Effector CD4-positive, alpha-beta T cell (primary cell): Measurements from ENCODE around the gene WDR90.
A peak's percentile ranks its signal among the peaks of the same experiment; 100 is the strongest.
"Not testable (repeated sequence)": the region's sequence is repeated elsewhere in the genome, so short reads cannot be mapped to it uniquely, and the experiment has no call there.

Experiments used
- DNase-seq: peaks from one replicate; pipeline ENCODE4 v3.0.0-alpha.2; 2020

WDR90 gene

DNA sequence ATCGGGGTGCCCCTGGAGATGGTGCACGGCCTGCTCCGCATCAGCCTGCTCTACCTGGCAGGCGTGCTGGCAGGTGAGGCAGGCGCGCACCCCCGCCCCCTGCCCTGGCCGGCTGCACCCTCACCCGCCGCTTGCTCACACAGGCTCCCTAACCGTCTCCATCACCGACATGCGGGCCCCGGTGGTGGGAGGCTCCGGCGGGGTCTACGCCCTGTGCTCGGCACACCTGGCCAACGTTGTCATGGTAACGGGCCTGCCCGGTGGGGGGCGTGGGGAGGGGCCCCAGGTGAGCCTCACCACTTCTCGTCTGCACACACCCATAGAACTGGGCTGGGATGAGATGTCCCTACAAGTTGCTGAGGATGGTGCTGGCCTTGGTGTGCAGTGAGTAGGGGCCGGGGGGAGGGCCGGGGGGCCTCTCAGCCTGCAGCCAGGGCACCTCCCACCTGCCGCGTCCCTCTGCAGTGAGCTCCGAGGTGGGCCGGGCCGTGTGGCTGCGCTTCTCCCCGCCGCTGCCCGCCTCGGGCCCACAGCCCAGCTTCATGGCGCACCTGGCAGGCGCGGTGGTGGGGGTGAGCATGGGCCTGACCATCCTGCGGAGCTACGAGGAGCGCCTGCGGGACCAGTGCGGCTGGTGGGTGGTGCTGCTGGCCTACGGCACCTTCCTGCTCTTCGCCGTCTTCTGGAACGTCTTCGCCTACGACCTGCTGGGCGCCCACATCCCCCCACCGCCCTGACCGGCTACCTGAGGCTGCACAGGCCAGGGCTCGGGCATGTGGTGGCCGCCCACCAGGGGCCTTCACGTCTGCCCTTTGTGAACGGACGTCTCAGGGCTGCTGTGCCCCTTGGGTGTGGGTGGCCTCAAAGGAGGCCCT, 28.4 kb downstream of the WDR90 start:
- DNase-seq, result no peak

DNA sequence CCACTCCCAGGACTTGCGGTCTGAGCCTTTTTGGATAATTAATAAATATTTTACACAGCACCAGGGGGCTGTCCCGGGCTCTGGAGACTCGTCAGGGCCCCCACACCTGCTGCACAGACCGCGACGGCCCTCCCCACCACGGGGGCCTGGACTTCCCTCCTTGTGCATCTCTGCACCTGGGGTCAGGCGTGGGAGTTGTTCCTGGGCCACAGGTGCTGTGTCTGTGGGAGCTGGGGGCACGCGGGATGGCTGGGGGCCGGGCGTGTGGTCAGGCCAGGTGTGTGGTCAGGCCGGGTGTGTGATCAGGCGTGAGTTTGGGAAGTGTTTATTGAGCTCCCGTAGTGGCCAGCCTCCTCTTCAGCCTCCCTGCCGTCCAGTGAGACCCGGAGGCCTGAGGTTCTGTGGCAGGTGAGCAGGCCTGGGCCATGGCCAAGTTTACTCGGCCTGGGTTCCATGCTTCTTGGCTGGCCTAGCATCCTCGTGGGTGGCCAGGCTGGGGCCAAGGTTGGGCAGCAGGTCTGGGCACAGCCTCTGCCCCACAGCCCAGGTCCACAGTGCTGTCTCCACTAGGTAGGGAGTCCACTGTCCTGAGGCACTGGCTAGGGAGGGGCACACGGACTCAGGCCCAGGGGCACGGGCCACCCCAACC, 29.2 kb downstream of the WDR90 start:
- DNase-seq, result no peak

DNA sequence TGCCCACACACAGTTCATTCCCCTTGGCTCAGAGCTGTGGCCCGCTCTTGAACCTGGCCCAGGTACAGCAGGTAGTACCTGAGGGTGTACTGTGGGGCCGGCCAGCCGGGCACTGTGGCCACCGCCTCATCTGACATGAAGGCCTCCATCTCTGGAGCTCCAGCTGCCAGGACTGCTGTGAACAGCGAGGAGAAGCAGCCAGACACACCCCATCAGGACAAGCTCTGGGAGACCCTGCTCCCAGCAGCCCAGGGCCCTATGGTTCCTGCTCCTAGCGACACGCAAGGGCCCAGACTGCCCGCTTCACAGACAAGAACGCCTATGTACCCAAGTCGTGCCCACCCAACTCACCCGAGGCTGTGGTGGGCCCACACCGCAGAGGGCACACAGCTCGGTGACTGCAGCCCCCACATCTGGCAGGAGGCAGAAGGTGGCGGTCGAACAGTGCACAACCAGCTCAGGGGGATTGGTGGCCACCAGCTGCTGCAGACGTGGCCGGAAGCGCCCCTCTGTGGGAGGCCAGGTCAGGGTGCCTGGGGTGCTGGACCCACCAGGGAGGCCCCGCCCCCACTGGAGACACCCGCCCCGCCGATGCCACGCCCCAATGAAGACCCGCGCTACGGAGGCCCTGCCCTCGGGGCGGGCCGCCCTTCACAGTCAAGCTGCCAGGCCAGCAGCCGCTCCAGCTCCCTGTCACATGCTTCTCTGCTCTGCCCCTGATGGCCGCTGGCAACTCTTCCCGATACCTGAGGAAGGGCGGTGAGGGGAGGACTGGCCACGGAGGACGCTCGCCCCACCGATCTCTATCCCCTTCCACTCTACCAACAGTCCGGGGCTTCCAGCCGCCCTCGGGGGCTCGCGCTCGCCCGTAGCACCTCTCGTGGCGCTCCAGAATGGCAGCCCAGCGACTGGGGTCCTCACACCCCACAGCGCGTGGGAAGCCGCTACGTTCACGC, 30.0 kb downstream of the WDR90 start:
- peak; percentile 35 for DNase-seq

DNA sequence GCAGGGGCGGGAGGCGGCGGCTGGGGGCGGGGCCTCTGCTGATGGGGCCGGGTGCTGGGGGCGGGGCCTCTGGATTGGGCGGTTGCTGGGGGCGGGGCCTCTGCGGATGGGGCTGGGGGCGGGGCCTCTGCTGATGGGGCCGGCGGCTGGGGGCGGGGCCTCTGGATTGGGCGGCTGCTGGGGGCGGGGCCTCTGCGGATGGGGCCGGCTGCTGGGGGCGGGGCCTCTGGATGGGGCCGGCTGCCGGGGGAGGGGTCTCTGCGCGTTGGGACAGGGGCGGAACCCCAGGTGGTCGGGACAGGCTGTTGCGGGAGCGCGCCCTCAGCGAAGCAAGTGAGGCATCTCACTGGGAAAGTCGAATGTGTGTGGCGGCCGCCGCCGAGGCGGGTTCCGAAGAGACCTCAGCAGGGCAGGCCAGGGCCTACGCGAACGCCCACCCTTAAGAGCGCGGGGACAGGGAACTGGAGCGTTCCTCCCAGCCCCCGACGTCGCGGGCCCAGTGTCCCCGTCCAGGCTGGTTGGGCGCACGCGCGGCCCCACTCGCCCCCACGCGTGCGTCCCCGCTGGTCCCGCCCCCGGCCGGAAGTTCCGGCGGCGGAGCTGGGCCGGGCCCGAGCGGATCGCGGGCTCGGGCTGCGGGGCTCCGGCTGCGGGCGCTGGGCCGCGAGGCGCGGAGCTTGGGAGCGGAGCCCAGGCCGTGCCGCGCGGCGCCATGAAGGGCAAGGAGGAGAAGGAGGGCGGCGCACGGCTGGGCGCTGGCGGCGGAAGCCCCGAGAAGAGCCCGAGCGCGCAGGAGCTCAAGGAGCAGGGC, 30.9 kb downstream of the WDR90 start, which contains the start of gene STUB1:
Gene STUB1 (plus strand): TSS at position 597 of the 811 bp plus-strand sequence. CDS start 116 bp downstream, at position 713.
- peak; percentile 84 for DNase-seq

DNA sequence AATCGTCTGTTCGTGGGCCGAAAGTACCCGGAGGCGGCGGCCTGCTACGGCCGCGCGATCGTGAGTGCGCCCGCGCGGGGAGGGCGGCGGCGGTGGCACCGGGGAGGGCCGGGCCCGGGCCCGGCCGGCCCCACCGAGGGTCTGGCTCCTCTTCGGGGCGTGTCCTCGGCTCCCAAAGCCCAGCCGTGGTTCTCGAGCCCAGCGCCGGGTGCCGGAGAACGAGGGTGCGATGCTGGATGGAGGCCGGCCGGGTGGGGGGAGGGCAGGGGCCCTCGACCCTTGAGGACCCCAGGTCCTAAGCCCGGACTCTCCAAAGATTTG, 31.4 kb downstream of the WDR90 start:
- DNase-seq, result no peak

DNA sequence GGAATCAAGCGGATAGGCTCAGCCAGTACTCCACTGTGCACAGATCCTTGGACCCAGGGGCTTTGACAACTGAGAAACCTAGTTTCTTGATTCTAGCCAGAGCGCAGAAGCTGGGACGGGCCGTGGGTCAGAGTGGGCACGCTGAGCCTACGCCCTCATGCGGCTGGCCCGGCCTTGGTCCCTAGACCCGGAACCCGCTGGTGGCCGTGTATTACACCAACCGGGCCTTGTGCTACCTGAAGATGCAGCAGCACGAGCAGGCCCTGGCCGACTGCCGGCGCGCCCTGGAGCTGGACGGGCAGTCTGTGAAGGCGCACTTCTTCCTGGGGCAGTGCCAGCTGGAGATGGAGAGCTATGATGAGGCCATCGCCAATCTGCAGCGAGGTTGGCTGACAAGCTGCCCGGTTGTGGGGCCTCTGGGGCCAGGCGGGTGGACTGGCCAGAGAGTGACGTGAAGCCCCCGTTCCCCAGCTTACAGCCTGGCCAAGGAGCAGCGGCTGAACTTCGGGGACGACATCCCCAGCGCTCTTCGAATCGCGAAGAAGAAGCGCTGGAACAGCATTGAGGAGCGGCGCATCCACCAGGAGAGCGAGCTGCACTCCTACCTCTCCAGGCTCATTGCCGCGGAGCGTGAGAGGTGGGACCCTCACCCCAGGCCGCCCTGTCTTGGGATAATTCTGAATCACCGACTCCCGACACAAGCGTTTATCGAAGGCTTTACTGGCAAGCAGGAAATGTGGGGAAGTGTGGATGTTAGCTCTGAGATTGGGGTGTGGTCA, 32.0 kb downstream of the WDR90 start:
- DNase-seq, result no peak

DNA sequence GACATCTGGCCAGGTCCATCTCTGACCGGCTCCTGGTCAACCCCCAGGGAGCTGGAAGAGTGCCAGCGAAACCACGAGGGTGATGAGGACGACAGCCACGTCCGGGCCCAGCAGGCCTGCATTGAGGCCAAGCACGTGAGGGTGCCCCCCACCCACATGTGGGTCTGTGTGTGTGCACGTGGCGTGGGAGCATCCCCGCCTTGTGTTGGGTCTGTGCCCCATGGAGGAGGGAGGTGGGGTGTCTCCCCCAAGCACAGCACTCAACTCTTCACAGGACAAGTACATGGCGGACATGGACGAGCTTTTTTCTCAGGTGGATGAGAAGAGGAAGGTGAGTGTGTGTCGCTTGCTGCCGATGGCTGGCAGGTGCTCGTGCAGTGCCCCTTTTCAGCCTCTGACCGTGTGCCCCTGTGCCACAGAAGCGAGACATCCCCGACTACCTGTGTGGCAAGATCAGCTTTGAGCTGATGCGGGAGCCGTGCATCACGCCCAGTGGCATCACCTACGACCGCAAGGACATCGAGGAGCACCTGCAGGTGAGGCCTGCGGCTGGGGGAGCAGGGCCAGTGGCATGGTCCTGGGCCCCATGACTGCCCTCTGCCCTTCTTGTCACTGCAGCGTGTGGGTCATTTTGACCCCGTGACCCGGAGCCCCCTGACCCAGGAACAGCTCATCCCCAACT, 32.7 kb downstream of the WDR90 start:
- DNase-seq, result no peak

DNA sequence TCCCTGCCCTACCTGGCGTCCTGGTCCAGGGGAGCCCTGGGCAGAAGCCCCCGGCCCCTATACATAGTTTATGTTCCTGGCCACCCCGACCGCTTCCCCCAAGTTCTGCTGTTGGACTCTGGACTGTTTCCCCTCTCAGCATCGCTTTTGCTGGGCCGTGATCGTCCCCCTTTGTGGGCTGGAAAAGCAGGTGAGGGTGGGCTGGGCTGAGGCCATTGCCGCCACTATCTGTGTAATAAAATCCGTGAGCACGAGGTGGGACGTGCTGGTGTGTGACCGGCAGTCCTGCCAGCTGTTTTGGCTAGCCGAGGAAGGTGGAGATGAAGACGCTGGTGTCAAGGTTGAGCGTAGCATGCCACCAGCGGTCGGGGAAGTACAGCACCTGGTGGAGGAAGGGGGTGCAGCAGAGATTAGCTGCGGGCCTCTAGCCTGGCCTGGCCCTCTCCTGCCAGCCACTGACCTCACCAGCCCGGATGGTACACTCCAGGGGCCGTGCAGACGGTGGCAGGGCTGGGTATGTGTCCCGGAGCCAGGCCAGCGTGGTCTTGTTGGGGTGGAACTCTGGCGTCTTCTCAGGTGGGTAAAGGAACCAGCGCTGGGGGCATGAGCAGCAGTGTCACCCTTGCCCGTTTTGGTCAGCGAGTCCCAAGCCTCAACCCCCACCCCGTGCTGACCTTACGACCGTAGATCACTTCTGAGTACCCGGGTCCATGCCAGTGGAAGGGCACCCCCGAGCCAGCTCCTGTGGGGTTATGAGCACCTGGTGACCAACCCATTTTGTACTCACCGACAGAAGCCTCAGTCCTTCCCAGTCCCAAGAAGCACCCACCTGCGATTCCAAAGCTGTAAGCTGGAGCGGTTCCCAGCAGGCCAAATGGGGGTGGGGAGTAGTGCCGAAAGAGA, 33.6 kb downstream of the WDR90 start:
- DNase-seq, result no peak

DNA sequence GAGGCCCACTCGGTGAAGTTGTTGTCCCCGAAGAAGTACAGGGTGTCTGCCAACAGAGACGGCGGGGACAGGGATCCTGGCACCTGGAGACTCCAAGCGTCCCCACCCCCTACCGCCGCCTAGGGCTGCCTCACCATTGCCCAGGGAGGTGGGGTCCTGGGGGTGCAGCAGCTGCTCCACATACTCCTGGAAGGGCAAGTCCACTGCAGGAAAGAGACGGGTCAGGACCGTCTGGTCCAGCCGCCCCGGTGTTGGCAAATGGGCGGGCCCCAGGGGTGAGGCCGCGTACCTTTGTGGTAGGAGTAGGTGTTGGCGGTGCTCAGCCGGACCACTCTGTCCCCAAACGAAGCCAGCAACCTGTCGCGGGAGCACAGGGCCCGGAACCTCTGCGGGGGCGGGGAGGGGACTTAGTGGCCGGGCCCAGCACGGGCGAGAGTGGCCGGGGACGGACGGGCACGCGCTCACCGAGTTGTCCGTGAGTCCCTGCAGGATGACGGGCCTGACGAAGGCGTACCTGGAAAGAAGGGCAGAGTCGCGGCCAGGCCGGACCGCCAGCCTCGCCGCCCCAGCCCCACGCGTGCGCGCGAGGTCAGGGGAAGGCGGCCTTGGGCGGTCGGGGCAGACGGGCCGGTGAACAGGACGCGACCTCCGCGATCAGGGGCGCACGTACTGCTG, 34.4 kb downstream of the WDR90 start:
- no peak for DNase-seq

DNA sequence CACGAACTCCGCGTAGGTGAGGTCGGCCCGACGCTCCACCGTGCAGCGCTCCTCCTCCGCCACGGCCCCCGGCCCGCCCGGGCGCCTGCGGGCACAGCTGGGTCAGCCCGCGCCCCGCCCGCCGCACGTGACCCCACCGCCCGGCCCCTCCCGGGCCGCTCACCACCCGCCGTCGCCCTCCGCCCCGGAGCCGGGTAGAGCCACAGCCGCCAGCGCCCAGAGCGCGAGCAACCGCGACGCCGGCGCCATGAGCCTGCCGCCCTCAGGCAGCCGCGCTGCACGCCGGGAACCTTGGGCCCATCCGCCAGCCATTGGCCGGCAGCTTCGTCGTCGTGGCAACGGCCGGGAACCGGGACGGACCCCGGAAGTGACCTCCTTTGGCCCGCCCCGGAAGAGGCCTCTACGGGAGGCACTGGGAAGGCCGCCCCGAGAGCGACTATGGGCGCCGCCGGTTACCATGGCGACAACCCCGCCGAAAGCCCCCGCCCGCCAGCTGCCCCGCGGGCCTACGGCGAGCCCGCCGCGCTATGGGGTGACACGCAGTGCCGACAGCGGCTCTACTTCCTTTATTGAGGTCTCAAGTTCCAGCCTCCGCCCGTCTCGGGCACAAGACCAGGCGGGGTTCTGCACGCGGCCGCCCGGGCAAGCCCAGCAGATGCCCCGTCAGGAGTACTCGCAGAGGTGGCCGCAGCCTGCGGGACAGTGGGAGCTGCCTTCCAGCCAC, 35.1 kb downstream of the WDR90 start, which contains the start of gene JMJD8:
Gene JMJD8 (minus strand): TSS at position 264 of the 724 bp plus-strand sequence. CDS start 15 bp downstream, at position 249.
- DNase-seq, result peak; percentile 94

DNA sequence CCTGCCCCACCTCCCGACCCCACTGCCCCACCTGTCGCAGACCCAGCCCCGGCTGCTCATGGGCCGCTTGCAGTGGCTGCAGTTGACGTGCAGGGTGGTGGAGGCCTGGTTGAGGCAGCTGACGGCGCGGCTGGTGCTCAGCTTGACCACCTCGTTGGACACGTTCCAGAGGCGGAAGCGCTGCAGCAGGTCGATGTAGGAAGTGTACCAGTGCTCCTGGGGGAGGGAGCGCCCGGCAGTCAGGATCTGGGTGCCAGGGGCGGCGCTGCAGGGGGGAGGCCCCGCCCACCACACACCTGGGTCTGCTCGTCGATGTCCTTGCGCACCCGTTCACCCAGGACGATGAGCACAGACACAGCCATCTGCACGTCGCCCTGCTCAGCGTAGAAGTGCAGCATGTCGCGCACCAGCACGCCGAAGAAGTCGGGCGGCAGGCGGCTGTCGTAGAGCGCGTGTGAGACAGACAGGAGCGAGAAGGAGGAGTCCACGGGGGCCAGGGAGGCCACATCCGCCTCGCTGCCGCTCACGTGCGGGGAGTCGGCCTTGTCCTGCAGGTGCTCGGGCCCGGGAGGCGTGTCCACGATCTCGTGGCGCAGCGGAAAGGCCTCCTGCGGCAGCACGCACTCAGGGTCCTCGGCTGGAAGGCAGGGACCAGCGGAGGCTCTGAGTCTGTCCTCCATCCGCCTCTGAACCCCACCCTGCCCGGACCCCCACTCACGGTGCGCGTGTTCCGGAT, 36.0 kb downstream of the WDR90 start:
- DNase-seq, result no peak

DNA sequence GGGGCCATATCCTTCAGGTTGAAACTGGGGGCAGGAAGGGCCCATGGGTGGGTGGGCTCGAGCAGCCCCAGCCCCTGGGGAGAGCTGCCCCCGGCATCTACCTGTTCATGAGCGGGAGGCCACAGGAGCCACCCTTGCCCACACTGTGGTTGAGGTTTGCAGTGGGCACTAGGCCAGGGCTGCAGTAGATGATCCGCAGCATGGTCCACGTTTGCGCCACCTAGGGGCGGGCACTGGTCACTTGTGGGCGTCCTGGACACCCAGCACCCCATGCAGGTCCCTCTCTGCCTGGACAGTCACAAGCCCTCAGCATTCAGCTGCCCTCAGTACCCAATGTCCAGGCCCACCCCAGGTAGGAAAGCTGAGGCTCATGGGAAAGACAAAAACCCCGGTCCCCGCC, 36.8 kb downstream of the WDR90 start:
- DNase-seq, result no peak

DNA sequence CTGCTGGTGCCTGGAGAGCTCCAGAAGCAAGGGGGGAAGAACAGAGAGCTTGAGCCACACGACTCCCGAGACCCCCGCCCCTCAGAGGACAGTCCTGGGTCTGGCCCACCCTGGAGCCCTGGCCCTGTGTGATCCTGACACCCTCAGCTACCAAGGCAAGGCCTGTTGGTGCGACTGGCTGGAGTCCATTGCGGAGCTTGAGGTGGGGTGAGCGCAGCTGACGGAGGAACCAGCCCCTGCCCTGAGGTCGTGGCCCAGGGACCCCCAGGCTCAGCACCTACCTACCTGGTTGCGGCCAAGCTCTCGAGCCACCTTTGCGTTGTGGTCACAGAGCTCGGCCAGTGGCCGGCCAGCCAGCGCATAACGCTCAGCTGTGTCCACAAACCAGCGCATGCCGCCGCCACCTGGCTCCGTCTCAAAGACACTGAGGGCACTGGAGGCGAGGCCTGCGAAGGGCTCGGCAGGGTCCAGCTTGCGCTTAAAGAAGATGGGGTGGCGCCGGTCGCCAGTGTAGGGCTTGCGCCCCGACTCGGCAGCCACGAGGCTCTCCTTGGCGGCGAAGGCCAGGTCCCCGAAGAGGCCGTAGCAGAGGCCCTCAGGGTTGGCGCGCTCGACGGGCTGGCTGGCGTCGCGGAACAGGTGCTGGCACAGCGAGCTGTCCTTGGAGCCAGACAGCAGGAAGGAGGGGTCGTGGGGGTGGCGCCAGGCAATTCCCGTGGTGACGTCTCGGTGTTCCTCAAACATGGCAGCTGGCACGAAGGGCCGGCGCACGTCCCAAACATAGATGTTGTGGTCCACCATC, 37.5 kb downstream of the WDR90 start:
- DNase-seq, result no peak

DNA sequence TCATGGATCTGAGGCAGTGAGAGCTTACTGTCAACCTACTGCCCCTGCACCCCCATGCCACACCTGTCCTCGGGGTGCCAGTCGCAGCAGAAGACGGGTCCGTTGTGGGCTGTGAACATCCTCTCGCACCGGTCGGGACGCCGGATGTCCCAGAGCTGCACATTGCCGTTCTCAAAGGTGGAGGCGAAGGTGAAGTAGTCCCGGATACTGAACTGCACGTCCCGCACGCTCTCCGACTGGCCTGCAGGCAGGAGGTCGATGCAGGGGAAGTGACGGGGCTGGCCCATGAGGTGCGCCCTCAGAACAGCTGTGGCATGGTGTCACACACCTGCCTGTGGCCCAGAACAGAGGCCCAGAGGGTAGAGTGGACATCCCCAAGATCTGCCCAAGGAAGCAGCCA, 38.3 kb downstream of the WDR90 start:
- no peak for DNase-seq

DNA sequence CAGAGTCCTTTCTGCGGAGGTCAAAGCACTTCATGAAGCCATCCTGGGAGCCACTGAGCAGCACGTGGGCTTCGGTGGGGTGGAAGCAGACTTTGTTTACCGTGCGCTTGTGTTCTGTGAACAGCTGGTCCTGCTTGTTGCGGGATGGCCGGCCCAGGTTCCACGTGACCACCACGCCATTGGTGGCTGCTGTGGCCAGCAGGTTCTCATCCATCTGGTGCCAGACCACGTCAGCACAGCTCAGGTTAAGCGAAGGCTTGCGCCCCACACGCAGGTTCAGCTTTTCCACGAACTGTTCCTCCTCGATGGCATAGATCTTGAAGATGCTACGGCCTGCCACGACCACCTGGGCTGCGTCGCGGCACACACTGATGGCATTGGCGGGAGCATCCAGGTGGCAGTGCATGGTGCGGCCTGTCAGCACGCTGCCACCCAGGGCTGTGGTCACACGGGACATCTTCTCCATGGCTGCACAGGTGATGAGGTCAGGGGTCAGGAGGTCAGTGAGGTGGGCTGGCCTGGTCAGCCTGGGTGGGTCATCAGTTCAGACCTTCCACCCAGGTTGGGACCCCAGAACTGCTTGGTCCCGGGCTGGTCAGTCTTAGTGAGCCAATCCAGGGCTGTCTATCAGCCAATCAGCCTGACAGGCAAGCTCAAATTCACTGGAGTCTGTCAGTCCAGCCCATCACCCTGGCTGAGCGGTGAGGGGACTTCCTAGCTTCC, 40.2 kb downstream of the WDR90 start:
- no peak for DNase-seq

DNA sequence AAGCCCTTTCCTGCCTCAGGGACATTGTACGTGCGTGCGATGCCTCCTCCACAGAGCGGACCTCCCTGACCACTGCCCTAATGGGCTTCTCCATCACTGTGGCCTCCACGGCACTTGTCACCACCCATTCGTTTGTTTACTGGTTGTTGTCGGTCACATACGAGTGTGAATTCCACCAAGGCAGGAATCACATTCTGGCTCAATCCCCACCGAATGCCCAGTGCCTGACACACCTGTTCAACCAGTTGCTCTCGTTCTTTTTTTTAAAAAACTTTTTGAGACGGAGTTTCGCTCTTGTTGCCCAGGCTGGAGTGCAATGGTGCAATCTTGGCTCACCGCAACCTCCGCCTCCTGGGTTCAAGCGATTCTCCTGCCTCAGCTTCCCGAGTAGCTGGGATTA, 42.1 kb downstream of the WDR90 start:
- DNase-seq, result not testable (repeated sequence)
